ENCODE data around the gene SLC10A3. TPM values are rescaled to one million over a fixed set of nuclear protein-coding genes. Genes with fewer than 3 reads are reported as not detected.

SLC10A3 gene
- total and polyA plus RNA-seq, 2 of the 13 experiments (the other 11 are each of a cell fraction or from before 2014, with no cell fraction given) = 10.1 to 11.5 TPM

DNA sequence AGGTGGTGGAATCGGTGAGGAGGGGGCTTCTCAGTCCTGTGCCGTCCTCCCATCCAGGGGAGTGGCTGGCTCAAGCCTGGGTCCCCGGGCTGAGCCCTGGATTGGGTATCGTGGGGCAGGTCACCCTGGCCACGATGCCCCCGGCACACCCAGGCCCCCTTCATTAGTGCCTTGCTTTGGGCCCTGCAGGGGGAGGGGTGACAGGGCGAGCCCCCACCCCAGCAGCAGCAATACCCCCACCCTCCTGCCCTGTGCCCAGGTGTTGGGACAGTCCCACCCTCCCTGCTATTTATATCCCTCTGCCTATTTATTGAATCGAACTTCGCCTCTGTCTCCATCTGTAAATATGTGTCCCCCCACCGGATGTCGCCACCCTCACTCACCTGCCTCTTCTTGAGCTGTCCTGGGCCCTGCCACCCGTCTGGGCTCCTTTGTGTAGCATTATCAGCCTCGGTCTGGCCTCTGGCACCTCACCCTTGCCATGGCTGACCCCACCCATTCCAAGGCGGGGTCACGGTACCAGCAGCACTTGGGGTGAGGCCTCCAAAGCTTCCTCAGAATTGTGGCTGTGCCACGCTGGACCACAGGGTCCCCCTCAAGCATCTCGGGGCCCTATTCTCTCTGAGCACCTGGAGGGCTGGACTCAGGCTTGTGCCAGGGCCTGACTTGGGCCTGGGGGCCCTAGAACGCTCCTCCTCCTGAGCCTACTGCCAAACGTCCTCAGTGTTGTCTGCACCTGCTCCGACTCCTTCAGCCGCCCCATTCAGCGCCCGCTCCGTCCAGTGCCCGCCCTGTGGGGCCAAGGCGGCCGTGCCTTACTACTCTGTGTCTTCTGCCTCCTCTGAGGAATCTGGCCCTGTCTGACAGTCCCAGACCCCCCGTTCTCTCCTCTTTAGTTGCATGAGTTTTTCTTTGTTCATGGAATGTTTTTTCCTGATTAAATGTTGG, 17.5 kb downstream of the SLC10A3 start (continued):
- TF ChIP-seq, protein P1, sequence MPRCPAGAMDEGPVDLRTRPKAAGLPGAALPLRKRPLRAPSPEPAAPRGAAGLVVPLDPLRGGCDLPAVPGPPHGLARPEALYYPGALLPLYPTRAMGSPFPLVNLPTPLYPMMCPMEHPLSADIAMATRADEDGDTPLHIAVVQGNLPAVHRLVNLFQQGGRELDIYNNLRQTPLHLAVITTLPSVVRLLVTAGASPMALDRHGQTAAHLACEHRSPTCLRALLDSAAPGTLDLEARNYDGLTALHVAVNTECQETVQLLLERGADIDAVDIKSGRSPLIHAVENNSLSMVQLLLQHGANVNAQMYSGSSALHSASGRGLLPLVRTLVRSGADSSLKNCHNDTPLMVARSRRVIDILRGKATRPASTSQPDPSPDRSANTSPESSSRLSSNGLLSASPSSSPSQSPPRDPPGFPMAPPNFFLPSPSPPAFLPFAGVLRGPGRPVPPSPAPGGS (CRISPR knock-in tag; IDR thresholded peaks at IDR 0.05) = no peak

DNA sequence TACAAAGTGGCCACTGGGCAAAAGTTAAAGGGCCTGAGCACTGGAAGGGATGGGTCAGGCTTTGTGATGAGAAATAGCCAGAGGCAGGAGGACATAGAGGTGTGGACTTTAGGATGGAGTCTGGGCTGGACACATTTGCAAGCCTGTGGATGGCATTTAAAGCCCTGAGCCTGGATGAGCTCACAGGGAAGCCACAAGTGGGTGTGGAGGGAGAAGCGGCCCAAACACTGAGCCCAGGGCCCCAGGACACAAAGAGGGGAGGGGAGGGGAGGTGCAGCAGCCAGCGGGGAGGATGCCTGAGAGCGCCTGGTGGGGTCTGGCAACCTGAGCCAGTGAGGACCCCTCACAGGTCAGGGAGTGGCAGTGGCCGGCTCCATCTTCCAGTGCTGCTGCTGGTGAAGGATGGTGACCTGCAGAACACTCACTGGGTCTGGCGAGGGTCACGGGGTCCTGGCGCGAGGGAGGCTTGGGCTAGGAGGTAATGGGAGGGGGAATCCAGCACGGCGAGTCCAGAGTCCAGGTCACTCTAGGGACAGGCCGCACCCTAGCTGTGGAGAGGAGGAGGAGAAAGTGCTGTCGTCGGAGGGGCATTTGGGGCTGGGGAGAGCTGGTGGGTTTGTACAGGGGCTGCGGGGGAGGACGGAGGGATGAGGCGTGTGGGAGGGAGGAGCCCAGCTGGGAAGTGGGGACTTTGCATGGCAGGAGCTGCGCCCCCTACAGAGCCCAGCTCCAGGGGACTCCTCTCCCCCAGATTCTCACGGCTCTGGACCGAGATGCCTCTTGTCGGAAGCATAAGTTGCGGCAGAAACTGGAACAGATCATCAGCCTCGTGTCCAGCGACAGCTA, 18.4 kb downstream of the SLC10A3 start:
- no peaks in the 10 kb centered on the region for H3K27me3 ChIP-seq (ENCODE audit: control insufficient read depth in 1 of 2, insufficient read depth in 2 of 2, low read length in 2 of 2)
- peaks cover 12% of the 10 kb centered on the region; the same call in 1 of the 2 replicates for H3K4me1 ChIP-seq (ENCODE audit: insufficient read depth, low read length)
- H4K20me1 ChIP-seq (ENCODE audit: insufficient read depth, low read length) = no peaks in the 10 kb centered on the region
- no peak overlapping the region for H3K4me3 ChIP-seq (replicated peaks in 1 of 3; ENCODE audit: insufficient read depth in 1 of 3, low read depth in 2 of 3, low read length in 3 of 3)
- H3K36me3 ChIP-seq (replicated peaks in 1 of 2; ENCODE audit: control insufficient read depth in 1 of 2, insufficient read depth in 2 of 2, low read length in 2 of 2) = peaks cover 2 to 4% of the 10 kb centered on the region in 2 experiments; a peak in 1 of 5 replicates
- in situ Hi-C loops (cut with HindIII; ENCODE audit: extremely low pct_ligation_motif_present, low pct_unique_long_range_greater_than_20kb) = no loop called here
- H3K79me2 ChIP-seq (ENCODE audit: insufficient read depth, low read length) = no peaks in the 10 kb centered on the region
- ChIA-PET CTCF (ENCODE audit: low intra/inter-chr PET ratio, low total read pairs) (no interaction called here), POLR2A (no interaction called here)
- TF ChIP-seq, protein P2, sequence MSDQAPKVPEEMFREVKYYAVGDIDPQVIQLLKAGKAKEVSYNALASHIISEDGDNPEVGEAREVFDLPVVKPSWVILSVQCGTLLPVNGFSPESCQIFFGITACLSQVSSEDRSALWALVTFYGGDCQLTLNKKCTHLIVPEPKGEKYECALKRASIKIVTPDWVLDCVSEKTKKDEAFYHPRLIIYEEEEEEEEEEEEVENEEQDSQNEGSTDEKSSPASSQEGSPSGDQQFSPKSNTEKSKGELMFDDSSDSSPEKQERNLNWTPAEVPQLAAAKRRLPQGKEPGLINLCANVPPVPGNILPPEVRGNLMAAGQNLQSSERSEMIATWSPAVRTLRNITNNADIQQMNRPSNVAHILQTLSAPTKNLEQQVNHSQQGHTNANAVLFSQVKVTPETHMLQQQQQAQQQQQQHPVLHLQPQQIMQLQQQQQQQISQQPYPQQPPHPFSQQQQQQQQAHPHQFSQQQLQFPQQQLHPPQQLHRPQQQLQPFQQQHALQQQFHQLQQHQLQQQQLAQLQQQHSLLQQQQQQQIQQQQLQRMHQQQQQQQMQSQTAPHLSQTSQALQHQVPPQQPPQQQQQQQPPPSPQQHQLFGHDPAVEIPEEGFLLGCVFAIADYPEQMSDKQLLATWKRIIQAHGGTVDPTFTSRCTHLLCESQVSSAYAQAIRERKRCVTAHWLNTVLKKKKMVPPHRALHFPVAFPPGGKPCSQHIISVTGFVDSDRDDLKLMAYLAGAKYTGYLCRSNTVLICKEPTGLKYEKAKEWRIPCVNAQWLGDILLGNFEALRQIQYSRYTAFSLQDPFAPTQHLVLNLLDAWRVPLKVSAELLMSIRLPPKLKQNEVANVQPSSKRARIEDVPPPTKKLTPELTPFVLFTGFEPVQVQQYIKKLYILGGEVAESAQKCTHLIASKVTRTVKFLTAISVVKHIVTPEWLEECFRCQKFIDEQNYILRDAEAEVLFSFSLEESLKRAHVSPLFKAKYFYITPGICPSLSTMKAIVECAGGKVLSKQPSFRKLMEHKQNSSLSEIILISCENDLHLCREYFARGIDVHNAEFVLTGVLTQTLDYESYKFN (CRISPR knock-in tag; conservative IDR thresholded peaks at IDR 0.05) = no peak
- TF ChIP-seq ATAD3A (CRISPR knock-in tag; IDR thresholded peaks at IDR 0.05) (no peak), ZSCAN9 (CRISPR knock-in tag; IDR thresholded peaks at IDR 0.05; ENCODE audit: borderline replicate concordance) (no peak)
- TF ChIP-seq, protein P3, sequence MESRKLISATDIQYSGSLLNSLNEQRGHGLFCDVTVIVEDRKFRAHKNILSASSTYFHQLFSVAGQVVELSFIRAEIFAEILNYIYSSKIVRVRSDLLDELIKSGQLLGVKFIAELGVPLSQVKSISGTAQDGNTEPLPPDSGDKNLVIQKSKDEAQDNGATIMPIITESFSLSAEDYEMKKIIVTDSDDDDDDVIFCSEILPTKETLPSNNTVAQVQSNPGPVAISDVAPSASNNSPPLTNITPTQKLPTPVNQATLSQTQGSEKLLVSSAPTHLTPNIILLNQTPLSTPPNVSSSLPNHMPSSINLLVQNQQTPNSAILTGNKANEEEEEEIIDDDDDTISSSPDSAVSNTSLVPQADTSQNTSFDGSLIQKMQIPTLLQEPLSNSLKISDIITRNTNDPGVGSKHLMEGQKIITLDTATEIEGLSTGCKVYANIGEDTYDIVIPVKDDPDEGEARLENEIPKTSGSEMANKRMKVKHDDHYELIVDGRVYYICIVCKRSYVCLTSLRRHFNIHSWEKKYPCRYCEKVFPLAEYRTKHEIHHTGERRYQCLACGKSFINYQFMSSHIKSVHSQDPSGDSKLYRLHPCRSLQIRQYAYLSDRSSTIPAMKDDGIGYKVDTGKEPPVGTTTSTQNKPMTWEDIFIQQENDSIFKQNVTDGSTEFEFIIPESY (CRISPR knock-in tag; IDR thresholded peaks at IDR 0.05) = peak; percentile 68
- TF ChIP-seq, protein P4, sequence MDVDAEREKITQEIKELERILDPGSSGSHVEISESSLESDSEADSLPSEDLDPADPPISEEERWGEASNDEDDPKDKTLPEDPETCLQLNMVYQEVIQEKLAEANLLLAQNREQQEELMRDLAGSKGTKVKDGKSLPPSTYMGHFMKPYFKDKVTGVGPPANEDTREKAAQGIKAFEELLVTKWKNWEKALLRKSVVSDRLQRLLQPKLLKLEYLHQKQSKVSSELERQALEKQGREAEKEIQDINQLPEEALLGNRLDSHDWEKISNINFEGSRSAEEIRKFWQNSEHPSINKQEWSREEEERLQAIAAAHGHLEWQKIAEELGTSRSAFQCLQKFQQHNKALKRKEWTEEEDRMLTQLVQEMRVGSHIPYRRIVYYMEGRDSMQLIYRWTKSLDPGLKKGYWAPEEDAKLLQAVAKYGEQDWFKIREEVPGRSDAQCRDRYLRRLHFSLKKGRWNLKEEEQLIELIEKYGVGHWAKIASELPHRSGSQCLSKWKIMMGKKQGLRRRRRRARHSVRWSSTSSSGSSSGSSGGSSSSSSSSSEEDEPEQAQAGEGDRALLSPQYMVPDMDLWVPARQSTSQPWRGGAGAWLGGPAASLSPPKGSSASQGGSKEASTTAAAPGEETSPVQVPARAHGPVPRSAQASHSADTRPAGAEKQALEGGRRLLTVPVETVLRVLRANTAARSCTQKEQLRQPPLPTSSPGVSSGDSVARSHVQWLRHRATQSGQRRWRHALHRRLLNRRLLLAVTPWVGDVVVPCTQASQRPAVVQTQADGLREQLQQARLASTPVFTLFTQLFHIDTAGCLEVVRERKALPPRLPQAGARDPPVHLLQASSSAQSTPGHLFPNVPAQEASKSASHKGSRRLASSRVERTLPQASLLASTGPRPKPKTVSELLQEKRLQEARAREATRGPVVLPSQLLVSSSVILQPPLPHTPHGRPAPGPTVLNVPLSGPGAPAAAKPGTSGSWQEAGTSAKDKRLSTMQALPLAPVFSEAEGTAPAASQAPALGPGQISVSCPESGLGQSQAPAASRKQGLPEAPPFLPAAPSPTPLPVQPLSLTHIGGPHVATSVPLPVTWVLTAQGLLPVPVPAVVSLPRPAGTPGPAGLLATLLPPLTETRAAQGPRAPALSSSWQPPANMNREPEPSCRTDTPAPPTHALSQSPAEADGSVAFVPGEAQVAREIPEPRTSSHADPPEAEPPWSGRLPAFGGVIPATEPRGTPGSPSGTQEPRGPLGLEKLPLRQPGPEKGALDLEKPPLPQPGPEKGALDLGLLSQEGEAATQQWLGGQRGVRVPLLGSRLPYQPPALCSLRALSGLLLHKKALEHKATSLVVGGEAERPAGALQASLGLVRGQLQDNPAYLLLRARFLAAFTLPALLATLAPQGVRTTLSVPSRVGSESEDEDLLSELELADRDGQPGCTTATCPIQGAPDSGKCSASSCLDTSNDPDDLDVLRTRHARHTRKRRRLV (CRISPR knock-in tag; IDR thresholded peaks at IDR 0.05) = no peak
- 73% methylated on average over 15 of the region's 23 CpGs for WGBS (ENCODE audit: low lambda C conversion rate)
- no TSS peak for BruUV-seq (replicated peaks)
- intact Hi-C loops (cut with micrococcal nuclease; ENCODE audit: unreplicated experiment) = no loop called here
- no peak overlapping the region for H3K4me2 ChIP-seq (ENCODE audit: low read depth, low read length)
- ATAC-seq = peak; percentile 57
- H3K27ac ChIP-seq (ENCODE audit: extremely low read length, insufficient read depth, low read length) = no peak overlapping the region
- H3K9ac ChIP-seq (ENCODE audit: insufficient read depth, low read depth, low read length) = no peak overlapping the region
- no peak overlapping the region for H2AFZ ChIP-seq (ENCODE audit: low read length)
- H3K9me3 ChIP-seq (ENCODE audit: low read length) = no peaks in the 10 kb centered on the region
- DNase-seq (ENCODE audit: low spot score) = no peak
- FAIRE-seq = no peak

All from HepG2 (cell line).